Esophagus squamous epithelium (tissue), 5 donors: ENCODE measurements around the gene ANGEL1. TPM values are rescaled to one million over a fixed set of nuclear protein-coding genes. Genes with fewer than 3 reads are reported as not detected.

Experiments used
- DNase-seq: peaks from one replicate; lab custom pipeline; 2025; lab: John Stamatoyannopoulos, UW
- H3K27ac ChIP-seq, 4 donors: fragments of 200-600 bp; sonication (generic); one replicate each; pipeline ENCODE4 v1.5.1; 2016 to 2019; ENCODE audit warnings: mild to moderate bottlenecking in 1 of 4
- H3K27me3 ChIP-seq, 4 donors: fragments of 200-600 bp; sonication (generic); 1 replicate in 3 of 4; 2 replicates in 1 of 4; pipeline versions ENCODE4 v1.5.1 to v1.6.0; 2017 to 2021; ENCODE audit warnings: antibody characterized with exemption in 1 of 4
- H3K36me3 ChIP-seq, 3 donors: fragments of 200-600 bp; sonication (generic); one replicate each; pipeline ENCODE4 v1.5.1; 2016 to 2019
- H3K4me1 ChIP-seq, 3 donors: fragments of 200-600 bp; sonication (generic); one replicate each; pipeline ENCODE4 v1.5.1; 2017 to 2019
- H3K4me3 ChIP-seq, 4 donors: fragments of 200-600 bp; sonication (generic); 1 replicate in 3 of 4; 2 replicates in 1 of 4; pipeline ENCODE4 v1.5.1; 2016 to 2019; ENCODE audit warnings: mild to moderate bottlenecking in 2 of 4, moderate library complexity in 1 of 4
- H3K9me3 ChIP-seq, 3 donors: fragments of 200-600 bp; sonication (generic); one replicate each; pipeline ENCODE4 v1.5.1; 2016 to 2019
- CTCF ChIP-seq, 6 experiments: fragments of 450-650 bp in 4 of 6; fragments of 200-600 bp in 2 of 6; sonication (generic) in 2 of 6; IDR thresholded peaks; one replicate each; pipeline ENCODE4 v1.5.1; 2016 to 2019; ENCODE audit warnings: antibody characterized with exemption in 6 of 6, mild to moderate bottlenecking in 4 of 6, moderate library complexity in 4 of 6
- POLR2A ChIP-seq, 4 donors: fragments of 450-650 bp; IDR thresholded peaks; one replicate each; pipeline ENCODE4 v1.6.1; 2017; ENCODE audit warnings: antibody characterized with exemption in 4 of 4, mild to moderate bottlenecking in 4 of 4, moderate library complexity in 3 of 4
- WGBS, 2 donors: methylation state at CpG; one replicate each; pipeline ENCODE4 v1.1.5; 2018; 5-methylcytosine and 5-hydroxymethylcytosine counted together
- intact Hi-C: fragments of 100-400 bp; cut with DNase I; formaldehyde crosslinking; loops from one replicate; pipeline ENCODE4 v1.15.0; 2022
- total RNA-seq, 4 donors: library from RNA; depleted of rRNA; stranded (reverse); fragments of >200 nt; gene quantifications; one replicate each; pipeline ENCODE4 v1.1.0, GENCODE V29; 2016
- donor health status: DM: yes; HTN: yes; CAD: no.

ANGEL1 gene
- total RNA-seq, 4 donors from 2014 or later: 3.4 to 13.7 (median 8.3) TPM

GRCh38 chr14:76763096-76764041, 49.3 kb downstream of the ANGEL1 start:
- H3K9me3 ChIP-seq: no peaks in the 10 kb centered on the region
- TF ChIP-seq CTCF (IDR thresholded peaks at IDR 0.05) (no peak), POLR2A (IDR thresholded peaks at IDR 0.05) (no peak)
- 55 to 63% methylated on average over 11 to 12 of the region's 14 CpGs for WGBS, 2 donors
- H3K27me3 ChIP-seq: peaks cover 0 to 38% (median 0%) of the 10 kb centered on the region in 4 donors
- H3K4me1 ChIP-seq: peaks cover 0 to 66% (median 30%) of the 10 kb centered on the region in 3 donors
- intact Hi-C loops: no loop called here
- H3K4me3 ChIP-seq: peak overlapping the region in 3 of 4 donors; percentile 52 to 84 (median 74)
- peak overlapping the region in 3 of 4 donors; percentile 48 to 89 (median 85) for H3K27ac ChIP-seq
- no peaks in the 10 kb centered on the region for H3K36me3 ChIP-seq
- DNase-seq: no peak

GRCh38 chr14:76762411-76763095, 50.1 kb downstream of the ANGEL1 start:
- H3K4me1 ChIP-seq: peaks cover 0 to 58% (median 27%) of the 10 kb centered on the region in 3 donors
- H3K9me3 ChIP-seq: no peaks in the 10 kb centered on the region
- 15 to 20% methylated on average over 19 to 22 of the region's 28 CpGs for WGBS, 2 donors
- no peak for DNase-seq
- no peaks in the 10 kb centered on the region for H3K36me3 ChIP-seq
- intact Hi-C loops: no loop called here
- TF ChIP-seq POLR2A (IDR thresholded peaks at IDR 0.05): no peak
- no peak for TF ChIP-seq CTCF (IDR thresholded peaks at IDR 0.05)
- peak overlapping the region; percentile 48 to 89 (median 70) for H3K27ac ChIP-seq
- peak overlapping the region; percentile 50 to 84 (median 63) for H3K4me3 ChIP-seq
- peaks cover 0 to 38% (median 0%) of the 10 kb centered on the region in 4 donors for H3K27me3 ChIP-seq

- Histone ChIP-seq H3K36me3 (no peaks in the 10 kb centered on the region), H3K4me1 (peaks cover 0 to 53% (median 27%) of the 10 kb centered on the region in 3 donors), H3K4me3 (peak overlapping the region; percentile 50 to 84 (median 63)), H3K9me3 (no peaks in the 10 kb centered on the region), H3K27me3 (peaks cover 0 to 38% (median 0%) of the 10 kb centered on the region in 4 donors), H3K27ac (peak overlapping the region; percentile 48 to 89 (median 70))
- no peak for DNase-seq
- intact Hi-C loops: no loop called here
- TF ChIP-seq CTCF (IDR thresholded peaks at IDR 0.05) (no peak), POLR2A (IDR thresholded peaks at IDR 0.05) (no peak)
- 0% methylated on average over 2 to 4 of the region's 54 CpGs for WGBS, 2 donors
Observed at GRCh38 chr14:76761960-76762410, 50.7 kb downstream of the ANGEL1 start.

- Histone ChIP-seq H3K36me3 (no peaks in the 10 kb centered on the region), H3K4me1 (peaks cover 0 to 53% (median 27%) of the 10 kb centered on the region in 3 donors), H3K9me3 (no peaks in the 10 kb centered on the region), H3K4me3 (peak within 1 kb of the TSS; percentile 50 to 84 (median 63)), H3K27me3 (peaks cover 0 to 38% (median 0%) of the 10 kb centered on the region in 4 donors), H3K27ac (peak within 1 kb of the TSS; percentile 52 to 89 (median 70))
- DNase-seq: no peak
- WGBS, 2 donors: 0 to 4% methylated on average over 6 to 7 of the region's 96 CpGs
- TF ChIP-seq POLR2A (IDR thresholded peaks at IDR 0.05) (peak in 2 of 4 donors; percentile 35 to 38), CTCF (IDR thresholded peaks at IDR 0.05) (no peak)
- intact Hi-C loops: no loop called here
Observed at GRCh38 chr14:76761136-76761959, 51.3 kb downstream of the ANGEL1 start, which contains the start of gene VASH1. Gene VASH1, plus strand, starts transcription at chr14:76761468. Its CDS starts 1,354 bp downstream, at chr14:76762822.
